ENCODE data around the gene LMBRD1. TPM values are rescaled to one million over a fixed set of nuclear protein-coding genes. Genes with fewer than 3 reads are reported as not detected.

The LMBRD1 gene
- total RNA-seq, 1 donor from 2014 or later, result 43.6 TPM

- no peak for TF ChIP-seq CTCF (IDR thresholded peaks at IDR 0.05; ENCODE audit: borderline replicate concordance)
- Histone ChIP-seq H3K4me3 (no peak overlapping the region), H3K4me1 (no peaks in the 10 kb centered on the region), H3K36me3 (no peaks in the 10 kb centered on the region), H3K27me3 (ENCODE audit: low read depth) (peaks cover 3% of the 10 kb centered on the region), H3K9me3 (replicated peaks) (peaks cover 13% of the 10 kb centered on the region), H3K27ac (replicated peaks) (no peak overlapping the region)
- intact Hi-C loops (cut with micrococcal nuclease), result no loop called here
- no peak for DNase-seq
Observed at GRCh38 chr6:69631552-69632346, 165.1 kb downstream of the LMBRD1 start.

GRCh38 chr6:69630767-69631166 lies 166.0 kb downstream of the LMBRD1 start:
- H3K4me1 ChIP-seq, result no peaks in the 10 kb centered on the region
- no peak overlapping the region for H3K27ac ChIP-seq (replicated peaks)
- TF ChIP-seq CTCF (IDR thresholded peaks at IDR 0.05; ENCODE audit: borderline replicate concordance), result no peak
- H3K9me3 ChIP-seq (replicated peaks), result peaks cover 13% of the 10 kb centered on the region
- H3K4me3 ChIP-seq, result no peak overlapping the region
- DNase-seq, result no peak
- no peaks in the 10 kb centered on the region for H3K36me3 ChIP-seq
- H3K27me3 ChIP-seq (ENCODE audit: low read depth), result peaks cover 3% of the 10 kb centered on the region
- intact Hi-C loops (cut with micrococcal nuclease), result no loop called here

- H3K4me1 ChIP-seq, result no peaks in the 10 kb centered on the region
- peaks cover 13% of the 10 kb centered on the region for H3K9me3 ChIP-seq (replicated peaks)
- H3K27ac ChIP-seq (replicated peaks), result no peak overlapping the region
- TF ChIP-seq CTCF (IDR thresholded peaks at IDR 0.05; ENCODE audit: borderline replicate concordance), result no peak
- H3K36me3 ChIP-seq, result no peaks in the 10 kb centered on the region
- H3K27me3 ChIP-seq (ENCODE audit: low read depth), result no peaks in the 10 kb centered on the region
- no peak overlapping the region for H3K4me3 ChIP-seq
- intact Hi-C loops (cut with micrococcal nuclease), result no loop called here
- no peak for DNase-seq
Observed at GRCh38 chr6:69627625-69628024, 169.2 kb downstream of the LMBRD1 start.

GRCh38 chr6:69624944-69625343 lies 171.9 kb downstream of the LMBRD1 start:
- Histone ChIP-seq H3K36me3 (no peaks in the 10 kb centered on the region), H3K27ac (replicated peaks) (no peak overlapping the region), H3K27me3 (ENCODE audit: low read depth) (peaks cover 5% of the 10 kb centered on the region), H3K4me1 (no peaks in the 10 kb centered on the region), H3K9me3 (replicated peaks) (peaks cover 13% of the 10 kb centered on the region), H3K4me3 (no peak overlapping the region)
- intact Hi-C loops (cut with micrococcal nuclease), result no loop called here
- TF ChIP-seq CTCF (IDR thresholded peaks at IDR 0.05; ENCODE audit: borderline replicate concordance), result no peak
- no peak for DNase-seq

Other genes with a start within 250 kb of the LMBRD1 start
- gene COL19A1, start 69.5 kb upstream of the LMBRD1 start, total RNA-seq, result 1.9 TPM